Ishikawa (cell line): Measurements from ENCODE around the gene ZCCHC8.

ENCODE experiments used
- CEBPB ChIP-seq: IDR thresholded peaks from 2 replicates; pipeline ENCODE4 v1.6.1; 2012
- CREB1 ChIP-seq: IDR thresholded peaks from 2 replicates; pipeline ENCODE4 v1.6.1; 2012; ENCODE audit warnings: low read depth
- EGR1 ChIP-seq: IDR thresholded peaks from 2 replicates; pipeline ENCODE4 v1.6.1; 2012
- EP300 ChIP-seq: IDR thresholded peaks from 2 replicates; pipeline ENCODE4 v1.6.1; 2012; ENCODE audit warnings: borderline replicate concordance
- FOXM1 ChIP-seq: IDR thresholded peaks from 2 replicates; pipeline ENCODE4 v1.6.1; 2012; ENCODE audit warnings: low read depth, borderline replicate concordance
- RAD21 ChIP-seq: IDR thresholded peaks from 2 replicates; pipeline ENCODE4 v1.6.1; 2012; ENCODE audit warnings: low read depth
- TAF1 ChIP-seq: IDR thresholded peaks from 2 replicates; pipeline ENCODE4 v1.6.1; 2012; ENCODE audit warnings: low read depth, mild to moderate bottlenecking
- TCF12 ChIP-seq: IDR thresholded peaks from 2 replicates; pipeline ENCODE4 v1.6.1; 2012; ENCODE audit warnings: low read depth
- TEAD4 ChIP-seq: IDR thresholded peaks from 2 replicates; pipeline ENCODE4 v1.6.1; 2012
- USF1 ChIP-seq: IDR thresholded peaks from 2 replicates; pipeline ENCODE4 v1.6.1; 2012
- YY1 ChIP-seq: IDR thresholded peaks from 2 replicates; pipeline ENCODE4 v1.6.1; 2012; ENCODE audit warnings: low read depth
- ZBTB7A ChIP-seq: IDR thresholded peaks from 2 replicates; pipeline ENCODE4 v1.6.1; 2012; ENCODE audit warnings: low read depth
- TF ChIP-seq, protein P1 (sequence below): IDR thresholded peaks from 2 replicates; pipeline ENCODE4 v1.6.1; 2012; ENCODE audit warnings: low read depth, mild to moderate bottlenecking
- TF ChIP-seq, protein P2 (sequence below): IDR thresholded peaks from 2 replicates; pipeline ENCODE4 v1.6.1; 2012

DNA sequence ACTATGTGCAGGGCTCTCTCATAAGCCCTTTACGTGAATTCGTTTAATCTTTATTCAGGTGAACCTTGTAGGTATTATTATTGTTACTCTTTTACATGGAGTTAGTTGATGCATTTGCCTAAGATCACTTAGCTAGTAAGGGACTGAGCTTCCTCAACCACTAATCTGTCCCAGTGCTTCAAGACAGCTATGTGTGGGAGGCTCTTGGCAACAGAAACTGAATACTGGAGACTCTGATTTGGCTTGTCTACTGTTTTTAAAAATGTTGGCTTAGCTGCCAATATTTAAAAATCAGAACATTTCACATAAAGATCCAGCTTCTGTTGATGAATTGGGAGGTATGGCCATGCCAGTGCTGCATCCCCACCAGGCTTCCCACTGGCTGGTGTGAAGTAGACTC lies 33.1 kb upstream of the ZCCHC8 start:
- TF ChIP-seq RAD21, result no peak
- no peak for TF ChIP-seq YY1
- no peak for TF ChIP-seq TCF12
- no peak for TF ChIP-seq USF1
- TF ChIP-seq TAF1, result no peak
- TF ChIP-seq, protein P1, sequence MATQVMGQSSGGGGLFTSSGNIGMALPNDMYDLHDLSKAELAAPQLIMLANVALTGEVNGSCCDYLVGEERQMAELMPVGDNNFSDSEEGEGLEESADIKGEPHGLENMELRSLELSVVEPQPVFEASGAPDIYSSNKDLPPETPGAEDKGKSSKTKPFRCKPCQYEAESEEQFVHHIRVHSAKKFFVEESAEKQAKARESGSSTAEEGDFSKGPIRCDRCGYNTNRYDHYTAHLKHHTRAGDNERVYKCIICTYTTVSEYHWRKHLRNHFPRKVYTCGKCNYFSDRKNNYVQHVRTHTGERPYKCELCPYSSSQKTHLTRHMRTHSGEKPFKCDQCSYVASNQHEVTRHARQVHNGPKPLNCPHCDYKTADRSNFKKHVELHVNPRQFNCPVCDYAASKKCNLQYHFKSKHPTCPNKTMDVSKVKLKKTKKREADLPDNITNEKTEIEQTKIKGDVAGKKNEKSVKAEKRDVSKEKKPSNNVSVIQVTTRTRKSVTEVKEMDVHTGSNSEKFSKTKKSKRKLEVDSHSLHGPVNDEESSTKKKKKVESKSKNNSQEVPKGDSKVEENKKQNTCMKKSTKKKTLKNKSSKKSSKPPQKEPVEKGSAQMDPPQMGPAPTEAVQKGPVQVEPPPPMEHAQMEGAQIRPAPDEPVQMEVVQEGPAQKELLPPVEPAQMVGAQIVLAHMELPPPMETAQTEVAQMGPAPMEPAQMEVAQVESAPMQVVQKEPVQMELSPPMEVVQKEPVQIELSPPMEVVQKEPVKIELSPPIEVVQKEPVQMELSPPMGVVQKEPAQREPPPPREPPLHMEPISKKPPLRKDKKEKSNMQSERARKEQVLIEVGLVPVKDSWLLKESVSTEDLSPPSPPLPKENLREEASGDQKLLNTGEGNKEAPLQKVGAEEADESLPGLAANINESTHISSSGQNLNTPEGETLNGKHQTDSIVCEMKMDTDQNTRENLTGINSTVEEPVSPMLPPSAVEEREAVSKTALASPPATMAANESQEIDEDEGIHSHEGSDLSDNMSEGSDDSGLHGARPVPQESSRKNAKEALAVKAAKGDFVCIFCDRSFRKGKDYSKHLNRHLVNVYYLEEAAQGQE, result no peak
- TF ChIP-seq CREB1, result no peak
- TF ChIP-seq EP300, result no peak
- TF ChIP-seq ZBTB7A, result no peak
- no peak for TF ChIP-seq CEBPB
- no peak for TF ChIP-seq EGR1
- TF ChIP-seq, protein P2, sequence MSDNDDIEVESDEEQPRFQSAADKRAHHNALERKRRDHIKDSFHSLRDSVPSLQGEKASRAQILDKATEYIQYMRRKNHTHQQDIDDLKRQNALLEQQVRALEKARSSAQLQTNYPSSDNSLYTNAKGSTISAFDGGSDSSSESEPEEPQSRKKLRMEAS, result no peak
- TF ChIP-seq FOXM1, result no peak
- no peak for TF ChIP-seq TEAD4
